ENCODE data around the gene GBP4.

GRCh38 chr1:89165811-89166210 lies 32.9 kb downstream of the GBP4 start:
- no peak for TF ChIP-seq EZH2 (IDR thresholded peaks at IDR 0.05; ENCODE audit: low read depth, unreplicated experiment)
- no peak for TF ChIP-seq JUNB (IDR thresholded peaks at IDR 0.05; ENCODE audit: unreplicated experiment)
- TF ChIP-seq CTCF (conservative IDR thresholded peaks at IDR 0.05; ENCODE audit: low read depth in 2 of 2), result no peak
- TF ChIP-seq NANOG (IDR thresholded peaks at IDR 0.05; ENCODE audit: borderline replicate concordance), result no peak
- TF ChIP-seq POLR2AphosphoS5 (IDR thresholded peaks at IDR 0.05; ENCODE audit: low read depth), result no peak
- no peak for TF ChIP-seq REST (IDR thresholded peaks at IDR 0.05; ENCODE audit: unreplicated experiment)
- TF ChIP-seq EZH2phosphoT487 (IDR thresholded peaks at IDR 0.05; ENCODE audit: unreplicated experiment), result no peak
- TF ChIP-seq ZNF331 (CRISPR knock-in tag; IDR thresholded peaks at IDR 0.05; ENCODE audit: low read depth), result no peak
- no peak for TF ChIP-seq CREB1 (CRISPR knock-in tag; IDR thresholded peaks at IDR 0.05; ENCODE audit: low read depth)
- TF ChIP-seq ETS1 (IDR thresholded peaks at IDR 0.05), result no peak
- TF ChIP-seq, protein P1, sequence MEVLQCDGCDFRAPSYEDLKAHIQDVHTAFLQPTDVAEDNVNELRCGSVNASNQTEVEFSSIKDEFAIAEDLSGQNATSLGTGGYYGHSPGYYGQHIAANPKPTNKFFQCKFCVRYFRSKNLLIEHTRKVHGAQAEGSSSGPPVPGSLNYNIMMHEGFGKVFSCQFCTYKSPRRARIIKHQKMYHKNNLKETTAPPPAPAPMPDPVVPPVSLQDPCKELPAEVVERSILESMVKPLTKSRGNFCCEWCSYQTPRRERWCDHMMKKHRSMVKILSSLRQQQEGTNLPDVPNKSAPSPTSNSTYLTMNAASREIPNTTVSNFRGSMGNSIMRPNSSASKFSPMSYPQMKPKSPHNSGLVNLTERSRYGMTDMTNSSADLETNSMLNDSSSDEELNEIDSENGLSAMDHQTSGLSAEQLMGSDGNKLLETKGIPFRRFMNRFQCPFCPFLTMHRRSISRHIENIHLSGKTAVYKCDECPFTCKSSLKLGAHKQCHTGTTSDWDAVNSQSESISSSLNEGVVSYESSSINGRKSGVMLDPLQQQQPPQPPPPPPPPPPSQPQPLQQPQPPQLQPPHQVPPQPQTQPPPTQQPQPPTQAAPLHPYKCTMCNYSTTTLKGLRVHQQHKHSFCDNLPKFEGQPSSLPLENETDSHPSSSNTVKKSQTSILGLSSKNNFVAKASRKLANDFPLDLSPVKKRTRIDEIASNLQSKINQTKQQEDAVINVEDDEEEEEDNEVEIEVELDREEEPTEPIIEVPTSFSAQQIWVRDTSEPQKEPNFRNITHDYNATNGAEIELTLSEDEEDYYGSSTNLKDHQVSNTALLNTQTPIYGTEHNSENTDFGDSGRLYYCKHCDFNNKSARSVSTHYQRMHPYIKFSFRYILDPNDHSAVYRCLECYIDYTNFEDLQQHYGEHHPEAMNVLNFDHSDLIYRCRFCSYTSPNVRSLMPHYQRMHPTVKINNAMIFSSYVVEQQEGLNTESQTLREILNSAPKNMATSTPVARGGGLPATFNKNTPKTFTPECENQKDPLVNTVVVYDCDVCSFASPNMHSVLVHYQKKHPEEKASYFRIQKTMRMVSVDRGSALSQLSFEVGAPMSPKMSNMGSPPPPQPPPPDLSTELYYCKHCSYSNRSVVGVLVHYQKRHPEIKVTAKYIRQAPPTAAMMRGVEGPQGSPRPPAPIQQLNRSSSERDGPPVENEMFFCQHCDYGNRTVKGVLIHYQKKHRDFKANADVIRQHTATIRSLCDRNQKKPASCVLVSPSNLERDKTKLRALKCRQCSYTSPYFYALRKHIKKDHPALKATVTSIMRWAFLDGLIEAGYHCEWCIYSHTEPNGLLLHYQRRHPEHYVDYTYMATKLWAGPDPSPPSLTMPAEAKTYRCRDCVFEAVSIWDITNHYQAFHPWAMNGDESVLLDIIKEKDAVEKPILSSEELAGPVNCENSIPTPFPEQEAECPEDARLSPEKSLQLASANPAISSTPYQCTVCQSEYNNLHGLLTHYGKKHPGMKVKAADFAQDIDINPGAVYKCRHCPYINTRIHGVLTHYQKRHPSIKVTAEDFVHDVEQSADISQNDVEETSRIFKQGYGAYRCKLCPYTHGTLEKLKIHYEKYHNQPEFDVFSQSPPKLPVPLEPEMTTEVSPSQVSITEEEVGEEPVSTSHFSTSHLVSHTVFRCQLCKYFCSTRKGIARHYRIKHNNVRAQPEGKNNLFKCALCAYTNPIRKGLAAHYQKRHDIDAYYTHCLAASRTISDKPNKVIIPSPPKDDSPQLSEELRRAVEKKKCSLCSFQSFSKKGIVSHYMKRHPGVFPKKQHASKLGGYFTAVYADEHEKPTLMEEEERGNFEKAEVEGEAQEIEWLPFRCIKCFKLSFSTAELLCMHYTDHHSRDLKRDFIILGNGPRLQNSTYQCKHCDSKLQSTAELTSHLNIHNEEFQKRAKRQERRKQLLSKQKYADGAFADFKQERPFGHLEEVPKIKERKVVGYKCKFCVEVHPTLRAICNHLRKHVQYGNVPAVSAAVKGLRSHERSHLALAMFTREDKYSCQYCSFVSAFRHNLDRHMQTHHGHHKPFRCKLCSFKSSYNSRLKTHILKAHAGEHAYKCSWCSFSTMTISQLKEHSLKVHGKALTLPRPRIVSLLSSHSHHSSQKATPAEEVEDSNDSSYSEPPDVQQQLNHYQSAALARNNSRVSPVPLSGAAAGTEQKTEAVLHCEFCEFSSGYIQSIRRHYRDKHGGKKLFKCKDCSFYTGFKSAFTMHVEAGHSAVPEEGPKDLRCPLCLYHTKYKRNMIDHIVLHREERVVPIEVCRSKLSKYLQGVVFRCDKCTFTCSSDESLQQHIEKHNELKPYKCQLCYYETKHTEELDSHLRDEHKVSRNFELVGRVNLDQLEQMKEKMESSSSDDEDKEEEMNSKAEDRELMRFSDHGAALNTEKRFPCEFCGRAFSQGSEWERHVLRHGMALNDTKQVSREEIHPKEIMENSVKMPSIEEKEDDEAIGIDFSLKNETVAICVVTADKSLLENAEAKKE (CRISPR knock-in tag; IDR thresholded peaks at IDR 0.05), result no peak
